NK-92 treated with Interleukin-12 subunit alpha and Interleukin-12 subunit beta, amount 100 ng/mL, for 24 hours (cell line): ENCODE data around the gene HLA-G.
"Not testable (repeated sequence)": the region's sequence is repeated elsewhere in the genome, so short reads cannot be mapped to it uniquely, and the experiment has no call there.

ENCODE experiments used
- DNase-seq: peaks from one replicate; lab custom pipeline; 2025; lab: John Stamatoyannopoulos, UW

Gene HLA-G

DNA sequence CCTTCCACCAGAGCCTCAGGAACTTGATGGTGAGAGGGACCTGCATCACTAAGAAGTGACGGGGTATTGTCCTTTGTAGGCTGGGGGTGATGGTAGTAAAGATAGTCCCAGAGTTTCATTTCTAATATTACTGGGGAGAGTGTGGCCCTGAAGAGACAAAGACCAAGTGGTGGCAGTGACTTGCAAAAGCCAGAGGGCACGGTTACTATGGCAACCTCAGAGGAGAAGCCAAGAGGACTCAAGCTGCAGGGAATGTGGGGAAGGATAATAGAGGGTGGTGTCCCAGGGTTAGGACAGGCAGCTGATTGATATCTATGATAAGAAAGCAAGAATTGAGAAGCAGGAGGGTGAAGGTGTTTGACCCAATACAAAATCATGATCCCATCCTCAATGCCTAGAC, 42.5 kb downstream of the HLA-G start:
- no peak for DNase-seq

DNA sequence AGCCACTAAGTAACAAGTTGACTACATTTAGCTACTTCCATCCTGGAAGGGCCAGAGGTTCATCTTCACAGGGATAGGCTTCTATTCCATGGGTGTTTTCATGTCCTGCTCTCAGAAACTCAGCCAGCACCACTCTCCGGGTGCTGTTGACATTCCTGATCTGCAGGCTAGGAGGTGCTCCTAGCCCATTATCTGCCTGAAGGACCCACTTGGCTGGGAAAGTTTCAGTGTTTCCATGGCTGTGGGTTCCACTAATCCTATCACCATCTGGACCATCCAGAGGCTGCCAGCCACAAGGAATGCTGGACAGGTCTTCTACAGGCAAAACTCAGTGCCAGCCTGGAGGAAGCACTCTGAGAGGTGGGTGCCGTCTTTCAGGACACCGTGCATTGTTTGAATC, 45.2 kb downstream of the HLA-G start:
- DNase-seq = no peak

DNA sequence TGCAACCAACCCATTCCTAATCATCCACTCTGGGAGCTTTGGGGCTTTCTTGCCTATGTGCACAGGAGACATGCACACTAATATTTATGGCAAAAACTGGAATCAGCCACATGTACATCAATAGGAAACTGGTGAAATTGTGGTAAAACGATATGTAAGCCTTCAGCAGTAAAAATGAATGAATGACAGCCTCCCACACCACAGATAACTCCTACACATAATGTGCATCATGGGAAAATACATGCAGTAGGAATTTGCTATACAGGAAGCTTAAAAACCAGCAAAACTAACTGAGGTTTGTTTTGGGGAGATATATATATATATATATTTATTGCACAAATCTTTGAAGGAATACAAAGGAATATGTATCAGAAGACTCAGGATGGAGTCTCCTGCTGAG, 47.6 kb downstream of the HLA-G start:
- no peak for DNase-seq

DNA sequence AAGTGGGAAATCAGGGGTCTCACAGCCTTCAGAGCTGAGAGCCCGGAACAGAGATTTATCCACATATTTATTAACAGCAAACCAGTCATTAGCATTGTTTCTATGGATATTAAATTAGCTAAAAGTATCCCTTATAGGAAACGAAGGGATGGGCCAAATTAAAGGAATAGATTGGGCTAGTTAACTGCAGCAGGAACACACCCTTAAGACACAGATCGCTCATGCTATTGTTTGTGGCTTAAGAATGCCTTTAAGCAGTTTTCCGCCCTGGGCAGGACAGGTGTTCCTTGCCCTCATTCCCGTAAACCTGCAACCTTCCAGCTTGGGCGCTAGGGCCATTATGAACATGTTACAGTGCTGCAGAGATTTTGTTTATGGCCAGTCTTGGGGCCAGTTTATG, 48.1 kb downstream of the HLA-G start:
- DNase-seq = not testable (repeated sequence)
